Measurements from ENCODE around the gene NIP7.
"Not testable (repeated sequence)": the region's sequence is repeated elsewhere in the genome, so short reads cannot be mapped to it uniquely, and the experiment has no call there.

Gene NIP7

DNA sequence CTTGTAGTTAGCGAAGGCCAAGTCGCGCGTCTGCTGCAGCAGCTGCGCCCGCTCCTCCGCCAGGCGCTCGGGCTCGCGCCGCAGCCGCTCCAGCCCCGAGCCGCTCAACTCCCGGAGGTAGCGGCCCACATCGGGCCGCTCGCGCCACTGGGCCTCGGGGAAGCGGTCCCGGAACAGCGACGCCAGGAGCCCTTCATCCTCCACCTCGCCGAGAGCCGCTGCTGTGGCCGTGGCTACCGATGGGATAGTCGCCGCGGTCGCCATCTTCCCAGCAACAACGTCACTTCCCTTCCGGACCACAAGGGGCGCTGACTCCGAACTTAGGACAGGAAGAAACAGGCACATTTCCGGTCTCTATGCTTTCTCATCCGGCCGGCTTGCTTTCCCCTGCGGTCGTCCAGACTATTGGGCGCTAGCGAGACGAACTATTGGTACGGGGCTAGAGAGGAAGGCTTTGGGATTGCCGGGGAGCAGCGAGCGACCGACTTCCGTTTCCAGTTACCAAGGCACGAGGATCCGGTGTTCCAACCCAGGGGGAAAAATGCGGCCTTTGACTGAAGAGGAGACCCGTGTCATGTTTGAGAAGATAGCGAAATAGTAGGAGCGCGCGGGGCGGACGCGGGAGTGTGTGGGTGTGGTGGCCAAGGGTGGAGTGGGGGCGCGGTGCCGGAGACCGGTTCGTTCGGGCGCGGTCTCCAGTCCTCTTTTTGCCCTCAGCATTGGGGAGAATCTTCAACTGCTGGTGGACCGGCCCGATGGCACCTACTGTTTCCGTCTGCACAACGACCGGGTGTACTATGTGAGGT is at the start of gene NIP7, which contains the start of gene COG8:
Gene NIP7 (plus strand): TSS at position 484 of the 806 bp plus-strand sequence. CDS start 58 bp downstream, at position 542.
Gene COG8 (minus strand): TSS at position 276 of the 806 bp plus-strand sequence. CDS start 12 bp downstream, at position 264.
- TF ChIP-seq, protein P1, sequence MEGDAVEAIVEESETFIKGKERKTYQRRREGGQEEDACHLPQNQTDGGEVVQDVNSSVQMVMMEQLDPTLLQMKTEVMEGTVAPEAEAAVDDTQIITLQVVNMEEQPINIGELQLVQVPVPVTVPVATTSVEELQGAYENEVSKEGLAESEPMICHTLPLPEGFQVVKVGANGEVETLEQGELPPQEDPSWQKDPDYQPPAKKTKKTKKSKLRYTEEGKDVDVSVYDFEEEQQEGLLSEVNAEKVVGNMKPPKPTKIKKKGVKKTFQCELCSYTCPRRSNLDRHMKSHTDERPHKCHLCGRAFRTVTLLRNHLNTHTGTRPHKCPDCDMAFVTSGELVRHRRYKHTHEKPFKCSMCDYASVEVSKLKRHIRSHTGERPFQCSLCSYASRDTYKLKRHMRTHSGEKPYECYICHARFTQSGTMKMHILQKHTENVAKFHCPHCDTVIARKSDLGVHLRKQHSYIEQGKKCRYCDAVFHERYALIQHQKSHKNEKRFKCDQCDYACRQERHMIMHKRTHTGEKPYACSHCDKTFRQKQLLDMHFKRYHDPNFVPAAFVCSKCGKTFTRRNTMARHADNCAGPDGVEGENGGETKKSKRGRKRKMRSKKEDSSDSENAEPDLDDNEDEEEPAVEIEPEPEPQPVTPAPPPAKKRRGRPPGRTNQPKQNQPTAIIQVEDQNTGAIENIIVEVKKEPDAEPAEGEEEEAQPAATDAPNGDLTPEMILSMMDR (IDR thresholded peaks at IDR 0.05; ENCODE audit: extremely low read depth, insufficient read depth, missing control alignments) = peak; percentile 81
- DNase-seq (ENCODE audit: low spot score) = peak; percentile 97
- in situ Hi-C loops (cut with MboI; ENCODE audit: low pct_unique_long_range_greater_than_20kb, low sequenced_read_pairs, unreplicated experiment) = no loop called here

GRCh38 chr16:69291657-69292056 is 47.9 kb upstream of the NIP7 start:
- DNase-seq (ENCODE audit: low spot score) = not testable (repeated sequence)
- in situ Hi-C loops (cut with MboI; ENCODE audit: low pct_unique_long_range_greater_than_20kb, low sequenced_read_pairs, unreplicated experiment) = loop anchor here (25.0 kb wide), 1 partner anchor 404 kb away; no protein-coding TSS in a partner anchor

DNA sequence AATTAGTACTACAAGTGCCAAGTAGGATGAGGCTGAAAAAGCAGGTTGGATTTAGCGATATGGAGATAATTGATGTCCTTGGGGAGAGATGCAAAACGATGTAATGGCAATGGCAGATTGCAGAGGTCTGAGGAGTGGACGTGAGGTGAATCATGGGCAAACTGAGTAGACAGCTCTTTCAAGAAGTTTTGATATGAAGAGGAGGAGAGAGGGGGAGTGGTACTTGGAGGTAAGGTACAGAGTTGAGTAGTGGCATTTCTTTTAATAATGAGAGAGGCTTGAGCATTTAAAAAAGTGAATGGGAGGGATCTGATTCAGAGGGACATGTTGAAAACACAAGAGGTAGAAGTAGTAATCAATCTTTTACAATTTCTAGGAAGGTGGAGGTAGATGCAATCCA is 46.2 kb upstream of the NIP7 start:
- in situ Hi-C loops (cut with MboI; ENCODE audit: low pct_unique_long_range_greater_than_20kb, low sequenced_read_pairs, unreplicated experiment) = loop anchor here (25.0 kb wide), 1 partner anchor 406 kb away; no protein-coding TSS in a partner anchor
- TF ChIP-seq, protein P1 (IDR thresholded peaks at IDR 0.05; ENCODE audit: extremely low read depth, insufficient read depth, missing control alignments) = no peak
- DNase-seq (ENCODE audit: low spot score) = no peak

DNA sequence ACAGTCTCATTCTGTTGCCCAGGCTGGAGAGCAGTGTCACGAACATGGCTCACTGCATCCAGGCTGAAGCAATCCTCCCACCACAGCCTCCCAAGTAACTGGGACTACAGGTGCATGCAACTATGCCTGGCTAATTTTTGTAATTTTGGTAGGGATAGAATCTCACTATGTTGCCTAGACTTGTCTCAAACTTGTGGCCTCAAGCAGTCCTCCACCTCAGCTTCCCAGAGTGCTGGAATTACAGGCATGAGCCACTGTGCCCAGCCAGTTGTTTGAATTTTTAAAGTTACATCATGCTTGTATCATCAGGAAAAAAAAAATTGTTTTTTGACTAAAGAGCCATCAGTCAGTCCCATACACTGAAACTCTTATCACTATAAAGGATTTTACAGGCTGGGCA is 45.5 kb upstream of the NIP7 start:
- DNase-seq (ENCODE audit: low spot score) = no peak
- TF ChIP-seq, protein P1 (IDR thresholded peaks at IDR 0.05; ENCODE audit: extremely low read depth, insufficient read depth, missing control alignments) = no peak

GRCh38 chr16:69296771-69297170 is 42.8 kb upstream of the NIP7 start:
- in situ Hi-C loops (cut with MboI; ENCODE audit: low pct_unique_long_range_greater_than_20kb, low sequenced_read_pairs, unreplicated experiment) = loop anchor here (25.0 kb wide), 1 partner anchor 409 kb away; no protein-coding TSS in a partner anchor
- not testable (repeated sequence) for DNase-seq (ENCODE audit: low spot score)

More for the DNA sequence above, 45.5 kb upstream of the NIP7 start:
- in situ Hi-C loops (cut with MboI; ENCODE audit: low pct_unique_long_range_greater_than_20kb, low sequenced_read_pairs, unreplicated experiment) = loop anchor here (25.0 kb wide), 1 partner anchor 407 kb away; no protein-coding TSS in a partner anchor

GRCh38 chr16:69298261-69298660 is 41.3 kb upstream of the NIP7 start:
- TF ChIP-seq, protein P1 (IDR thresholded peaks at IDR 0.05; ENCODE audit: extremely low read depth, insufficient read depth, missing control alignments) = no peak
- in situ Hi-C loops (cut with MboI; ENCODE audit: low pct_unique_long_range_greater_than_20kb, low sequenced_read_pairs, unreplicated experiment) = loop anchor here (25.0 kb wide), 1 partner anchor 411 kb away; no protein-coding TSS in a partner anchor
- no peak for DNase-seq (ENCODE audit: low spot score)

DNA sequence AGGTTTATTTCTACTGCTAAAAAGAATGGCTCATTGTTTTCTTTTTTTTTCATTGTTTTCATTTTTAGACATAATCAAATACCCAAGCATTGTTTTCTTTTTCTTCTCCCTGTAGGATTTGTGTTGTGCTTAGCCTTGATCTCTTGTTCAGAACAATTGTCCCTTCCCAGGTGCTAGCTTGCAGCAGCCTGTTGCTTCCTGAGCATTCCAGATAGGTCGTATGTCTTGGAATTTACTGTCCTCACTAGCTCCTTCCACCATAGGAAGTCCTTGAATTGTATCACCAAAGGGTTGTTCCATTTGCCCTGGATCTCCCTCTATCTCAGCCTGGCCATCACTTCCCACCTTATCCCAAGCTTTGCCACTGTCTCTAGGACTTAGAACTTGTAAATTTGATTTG is 38.4 kb upstream of the NIP7 start:
- in situ Hi-C loops (cut with MboI; ENCODE audit: low pct_unique_long_range_greater_than_20kb, low sequenced_read_pairs, unreplicated experiment) = no loop called here
- no peak for DNase-seq (ENCODE audit: low spot score)
- TF ChIP-seq, protein P1 (IDR thresholded peaks at IDR 0.05; ENCODE audit: extremely low read depth, insufficient read depth, missing control alignments) = no peak

All from GM13977 (cell line).